ENCODE results near the gene RFK.

DNA sequence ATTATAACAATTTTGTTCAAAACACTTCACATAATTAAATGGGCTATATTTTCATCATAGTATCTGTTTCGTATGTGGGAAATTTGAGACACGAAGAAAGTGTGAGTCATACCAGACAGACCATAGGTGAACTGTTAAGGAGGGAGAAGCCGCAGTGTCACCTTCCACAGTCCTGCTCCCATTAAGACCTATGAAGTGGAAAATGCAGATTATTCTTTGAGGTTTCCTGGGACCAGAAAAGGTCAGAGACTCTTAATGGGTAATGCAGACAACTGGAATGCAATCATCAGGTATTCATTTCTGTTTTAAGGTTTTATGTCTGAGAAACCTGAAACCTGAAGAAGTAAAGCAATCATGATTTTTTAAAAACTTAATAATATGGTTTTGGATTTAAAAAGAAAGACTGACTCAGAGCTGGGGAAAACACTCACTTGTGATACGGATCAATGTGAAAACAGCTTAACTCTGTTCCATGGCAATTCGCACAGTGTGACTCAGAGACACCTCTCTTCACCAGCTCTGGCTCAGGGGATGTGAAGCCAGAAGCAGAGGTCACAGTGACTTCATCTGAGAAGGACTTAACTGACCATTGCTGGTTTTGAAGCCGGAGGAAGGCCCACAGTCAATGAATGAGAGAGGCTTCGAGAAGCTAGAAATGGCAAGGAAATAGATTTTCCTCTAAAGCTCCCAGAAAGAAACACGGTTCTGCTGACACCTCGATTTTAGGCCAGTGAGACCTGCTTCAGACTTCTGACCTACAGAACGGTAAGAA, 47.5 kb upstream of the RFK start:
- TF ChIP-seq CTCF (conservative IDR thresholded peaks at IDR 0.05; ENCODE audit: low read length), result no peak
- TF ChIP-seq EZH2phosphoT487 (IDR thresholded peaks at IDR 0.05; ENCODE audit: borderline replicate concordance), result no peak
